ENCODE measurements around the gene ATP2B2.

DNA sequence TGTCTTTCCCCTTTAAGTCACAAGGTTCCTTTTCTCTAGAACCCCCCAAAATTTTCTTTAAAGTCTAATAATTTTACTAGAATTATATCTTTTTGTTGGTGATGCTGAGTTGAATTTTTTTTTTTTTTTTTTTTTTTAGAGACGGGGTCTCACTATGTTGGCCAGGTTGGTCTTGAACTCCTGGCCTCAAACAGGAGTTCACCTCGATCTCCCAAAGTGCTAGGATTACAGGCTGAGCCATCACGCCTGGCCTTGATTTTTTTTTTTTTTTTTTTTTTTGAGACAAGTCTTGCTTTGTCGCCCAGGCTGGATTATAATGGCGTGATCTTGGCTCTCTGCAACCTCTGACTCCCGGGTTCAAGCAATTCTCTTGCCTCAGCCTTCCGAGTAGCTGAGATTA lies 196.7 kb downstream of the ATP2B2 start:
- no peak for TF ChIP-seq POLR2A (IDR thresholded peaks at IDR 0.05; ENCODE audit: low read length)
- no peak for TF ChIP-seq GATA1 (IDR thresholded peaks at IDR 0.05; ENCODE audit: low read depth, low read length)

All from erythroblast (primary cell).